GM18858 (cell line): ENCODE data around the gene MTHFSD.

ENCODE experiments used
- ATAC-seq: cut with Tn5 transposase; IDR thresholded peaks from one replicate; pipeline ENCODE4 v1.9.1; 2021; ENCODE audit not compliant: unreplicated experiment

Gene MTHFSD

DNA sequence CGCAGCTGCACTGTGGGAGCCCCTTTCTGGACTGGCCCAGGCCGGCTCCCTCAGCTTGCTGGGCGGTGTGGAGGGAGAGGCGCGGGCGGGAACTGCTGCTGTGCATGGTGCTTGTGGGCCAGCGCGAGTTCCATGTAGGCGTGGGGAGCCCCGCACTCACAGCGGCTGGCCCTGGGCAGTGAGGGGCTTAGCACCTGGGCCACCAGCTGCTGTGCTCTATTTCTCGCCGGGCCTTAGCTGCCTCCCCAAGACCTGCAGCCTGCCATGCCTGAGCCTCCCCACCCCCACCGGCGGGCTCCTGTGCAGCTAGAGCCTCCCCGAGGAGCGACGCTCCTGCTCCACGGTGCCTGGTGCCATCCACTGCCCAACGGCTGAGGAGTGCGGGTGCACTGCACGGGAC lies 1.7 kb downstream of the MTHFSD start:
- no peak for ATAC-seq

DNA sequence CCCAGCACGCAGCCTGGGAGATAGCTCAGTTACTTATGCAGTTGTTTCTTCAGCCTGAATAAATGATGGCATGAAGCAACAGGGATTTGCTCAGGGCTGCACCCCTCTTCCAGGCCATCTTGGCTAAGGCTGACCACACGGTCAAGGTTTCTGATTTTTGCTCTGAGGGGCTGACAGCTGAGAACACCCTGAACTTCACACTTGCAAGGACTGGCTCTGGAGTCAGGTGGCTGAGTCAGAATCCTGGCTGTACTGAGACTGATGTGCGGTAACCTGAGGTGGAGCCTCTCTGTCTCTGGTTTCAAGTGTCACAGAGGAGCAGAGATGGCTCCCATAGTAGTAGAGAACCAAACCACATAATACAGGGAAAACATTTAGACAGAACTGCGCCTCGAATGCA lies 4.8 kb downstream of the MTHFSD start:
- ATAC-seq = no peak

DNA sequence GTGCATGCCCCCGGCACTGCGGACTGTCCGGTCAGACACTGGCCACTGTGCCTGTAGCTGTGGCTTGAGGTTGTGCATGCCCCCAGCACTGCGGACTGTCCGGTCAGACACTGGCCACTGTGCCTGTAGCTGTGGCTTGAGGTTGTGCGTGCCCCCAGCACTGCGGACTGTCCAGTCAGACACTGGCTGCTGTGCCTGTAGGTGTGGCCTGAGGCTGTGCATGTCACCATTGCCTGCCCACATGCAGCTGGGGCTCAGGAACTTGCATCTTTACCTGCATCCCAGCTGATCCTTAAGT lies 5.2 kb downstream of the MTHFSD start:
- no peak for ATAC-seq

DNA sequence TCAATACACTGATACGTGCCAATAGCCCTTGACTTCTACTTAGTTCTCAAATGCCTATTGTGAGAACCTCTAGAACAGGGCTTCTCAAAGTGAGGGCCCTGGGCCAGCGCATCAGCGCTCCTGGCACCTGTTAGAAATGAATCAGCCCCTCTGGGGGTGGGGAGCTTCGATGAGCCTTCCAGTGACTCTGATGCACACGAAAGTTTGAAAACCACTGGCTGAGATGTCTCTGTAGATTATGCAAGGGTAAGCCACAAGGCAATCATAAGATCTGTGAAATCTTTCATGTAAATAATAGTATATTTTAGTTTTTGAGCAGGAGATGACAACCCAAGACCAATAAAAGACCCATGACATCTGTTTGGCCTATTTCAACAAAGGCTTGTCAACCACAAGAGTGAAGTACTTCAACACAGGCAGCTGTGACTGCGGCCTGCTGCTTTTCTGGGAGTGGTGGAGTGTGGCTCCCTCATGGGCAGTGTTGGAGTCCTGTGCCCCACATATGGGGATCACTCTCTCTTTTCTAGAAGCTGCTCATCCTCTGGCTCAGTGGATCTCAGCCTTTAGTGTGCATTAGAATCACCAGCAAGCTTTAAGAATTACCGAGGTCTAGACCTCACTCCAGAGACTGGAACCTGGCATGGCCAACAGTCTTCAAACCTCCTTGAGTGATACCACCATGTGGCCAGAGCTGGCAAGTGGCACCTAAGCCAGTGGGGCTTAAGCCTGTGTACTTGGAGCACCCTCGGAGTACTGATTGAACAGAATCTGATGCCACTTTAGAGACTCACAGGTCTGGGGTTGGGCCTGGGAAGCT lies 5.8 kb downstream of the MTHFSD start:
- no peak for ATAC-seq

DNA sequence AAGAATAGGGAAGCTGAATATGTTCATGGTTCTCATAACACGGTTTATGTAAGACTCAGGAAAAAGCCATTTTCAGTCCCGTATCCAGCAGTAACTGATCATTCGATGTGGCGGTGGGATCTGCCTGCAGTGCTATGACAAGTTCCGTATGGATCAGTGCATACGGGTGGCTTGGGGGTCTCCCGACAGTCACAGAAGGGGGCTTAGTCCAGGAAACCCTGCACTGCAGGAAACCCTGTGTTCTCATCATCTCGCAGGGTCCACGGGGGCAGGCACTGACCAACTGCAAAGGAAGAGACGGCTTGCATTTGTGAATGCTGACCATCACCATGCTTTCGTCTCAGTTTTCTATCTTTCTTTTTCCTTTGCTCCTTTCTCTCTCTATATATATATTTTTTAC lies 7.7 kb downstream of the MTHFSD start:
- ATAC-seq = no peak

DNA sequence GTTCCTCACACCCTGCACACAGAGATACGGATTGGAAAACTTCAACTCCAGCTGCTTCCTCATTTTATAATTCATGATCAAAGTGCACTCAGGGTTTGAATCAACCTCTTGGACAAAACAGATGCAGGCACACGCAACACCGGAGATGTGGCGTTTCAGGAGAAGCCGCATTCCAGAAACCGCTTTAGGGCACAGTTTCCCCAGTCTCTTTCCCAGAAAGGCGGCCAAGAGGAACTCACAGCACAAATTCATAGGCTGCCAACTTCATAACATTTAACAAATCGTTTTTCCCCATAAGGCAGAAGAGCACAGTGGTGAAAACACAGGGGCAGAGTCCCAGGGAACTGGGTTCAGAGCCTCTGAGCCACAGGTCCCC lies 8.4 kb downstream of the MTHFSD start:
- ATAC-seq = no peak

DNA sequence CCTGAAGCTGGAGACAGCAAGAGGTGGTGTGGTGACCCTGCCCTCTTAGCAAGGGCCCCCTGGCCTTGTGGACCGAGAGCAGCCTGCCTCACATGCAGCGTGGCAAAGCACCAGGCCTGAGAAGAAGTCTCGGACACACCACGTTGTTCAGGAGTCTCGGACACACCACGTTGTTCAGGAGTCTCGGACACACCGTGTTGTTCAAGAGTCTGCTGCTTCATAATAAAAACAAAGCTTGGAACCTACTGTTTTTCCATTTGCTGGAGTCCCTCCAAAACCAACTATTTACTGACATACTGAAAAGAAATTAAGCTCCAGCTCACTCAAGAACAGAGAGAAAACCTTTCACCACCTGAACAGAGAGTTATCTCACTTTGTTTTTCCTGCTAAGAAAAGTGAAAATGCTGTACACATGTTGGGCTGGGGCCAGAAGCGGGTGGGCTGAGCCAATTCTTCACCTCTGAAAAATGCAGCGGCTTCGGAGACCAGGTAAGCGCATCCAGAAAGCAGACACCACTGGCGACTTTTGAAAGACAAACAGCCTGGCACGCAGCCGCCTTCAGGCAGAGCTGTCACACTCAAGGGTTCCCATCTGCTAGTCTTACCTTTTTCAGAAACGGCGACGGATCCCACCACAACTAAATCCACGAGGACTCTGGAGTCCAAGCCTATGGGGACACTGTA lies 8.9 kb downstream of the MTHFSD start:
- ATAC-seq = no peak

DNA sequence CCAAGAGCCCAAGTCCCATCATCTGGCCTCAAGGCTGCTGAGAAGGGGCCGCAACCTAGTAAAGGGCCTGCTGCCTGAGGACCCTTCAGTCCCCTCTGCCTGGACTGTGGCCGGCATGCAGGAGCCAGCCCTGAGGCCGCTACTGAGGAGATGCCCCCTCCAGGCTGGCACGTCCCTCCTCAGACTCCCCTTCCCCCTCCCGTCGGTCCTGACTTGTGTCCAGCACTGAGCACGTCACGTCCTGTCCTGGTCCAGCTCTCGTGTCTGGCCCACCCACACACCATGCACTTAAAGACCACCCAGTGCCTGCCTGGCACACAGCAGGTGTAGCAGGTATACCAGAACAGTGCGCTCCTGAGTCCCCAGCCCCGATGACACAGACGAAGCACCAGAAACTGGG lies 9.6 kb downstream of the MTHFSD start:
- no peak for ATAC-seq

DNA sequence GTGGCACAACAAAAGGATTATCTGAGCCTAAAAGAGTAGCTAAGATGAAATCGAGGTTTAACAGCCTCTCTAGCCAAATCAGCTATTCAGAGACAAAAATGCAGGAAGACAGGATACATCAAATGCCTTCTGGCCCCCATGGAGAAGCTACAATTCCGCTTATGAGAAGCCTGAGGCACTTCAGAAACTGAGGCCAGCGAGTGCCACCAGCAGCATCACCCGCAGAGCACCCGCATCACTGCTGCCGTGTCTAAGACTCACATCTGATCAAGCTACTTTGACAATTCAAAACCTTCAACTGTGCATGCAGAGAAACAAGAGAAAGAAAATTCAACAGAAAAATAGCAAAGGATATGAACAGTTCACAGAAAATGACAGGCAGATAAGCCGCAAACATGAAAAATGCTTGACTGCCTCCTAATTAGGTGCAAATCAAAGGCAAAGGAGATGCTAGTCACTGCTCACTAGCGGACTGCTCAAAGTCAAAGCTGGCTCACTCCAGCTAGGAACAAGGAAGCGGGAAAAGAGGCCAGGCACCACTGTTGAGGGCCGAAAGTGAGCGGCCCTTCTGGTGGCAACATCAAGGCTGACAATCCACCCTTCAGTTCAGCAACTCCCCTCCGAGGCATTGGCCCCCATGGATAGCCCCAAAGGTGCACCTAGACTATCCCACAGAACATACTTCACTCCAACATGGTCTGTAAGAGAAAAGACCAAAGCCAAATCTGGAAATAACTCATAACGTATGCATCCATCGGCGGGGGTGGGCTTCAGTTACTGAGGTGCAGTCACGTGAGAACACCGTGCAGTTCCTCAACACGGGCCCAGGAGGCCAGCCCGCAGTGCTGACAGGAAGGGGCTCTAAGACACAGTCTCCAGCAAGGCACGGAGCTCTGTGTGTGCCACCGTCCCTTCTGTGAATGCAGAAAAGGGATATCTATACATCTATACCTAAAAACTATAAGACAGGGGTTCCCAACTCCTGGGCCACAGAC lies 12.0 kb downstream of the MTHFSD start:
- ATAC-seq = no peak

DNA sequence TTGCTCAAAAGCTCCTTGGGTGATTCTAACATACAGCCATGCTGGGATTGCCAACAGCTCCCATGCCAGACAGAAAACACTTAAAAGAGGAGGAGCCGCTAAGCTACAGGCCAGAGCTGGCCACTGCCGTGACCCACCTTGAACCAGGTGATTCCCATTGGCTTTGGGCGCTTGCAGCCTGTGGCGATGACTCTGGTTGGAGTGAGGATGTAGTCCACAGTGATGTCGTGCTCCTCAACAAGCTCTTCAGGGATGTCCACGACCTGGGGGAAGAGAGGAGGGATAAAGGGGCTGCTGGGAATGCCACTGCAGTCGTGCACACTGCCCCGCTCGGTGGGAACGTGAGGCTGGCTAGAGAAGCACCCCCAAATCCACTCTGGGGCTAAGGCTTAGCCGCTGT lies 13.5 kb downstream of the MTHFSD start:
- ATAC-seq = no peak

DNA sequence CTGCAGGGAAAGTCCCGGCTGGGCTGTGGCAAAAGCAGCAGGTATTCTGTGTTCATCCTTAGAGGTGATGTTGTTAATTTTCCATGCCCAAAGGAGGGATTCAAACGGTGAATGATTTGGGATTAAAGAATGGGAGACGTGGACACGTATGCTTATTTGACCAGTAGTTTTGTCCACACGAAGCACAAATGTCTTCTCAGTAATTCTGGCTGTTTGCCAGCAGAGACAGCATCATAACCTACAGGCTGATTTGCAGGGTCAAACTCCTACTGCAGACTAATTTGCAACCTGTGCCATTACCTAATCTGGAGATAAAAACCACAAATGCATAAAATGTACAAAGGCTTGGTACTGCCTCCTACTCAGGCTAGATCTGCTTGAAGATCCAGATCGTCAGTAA lies 14.1 kb downstream of the MTHFSD start:
- no peak for ATAC-seq

DNA sequence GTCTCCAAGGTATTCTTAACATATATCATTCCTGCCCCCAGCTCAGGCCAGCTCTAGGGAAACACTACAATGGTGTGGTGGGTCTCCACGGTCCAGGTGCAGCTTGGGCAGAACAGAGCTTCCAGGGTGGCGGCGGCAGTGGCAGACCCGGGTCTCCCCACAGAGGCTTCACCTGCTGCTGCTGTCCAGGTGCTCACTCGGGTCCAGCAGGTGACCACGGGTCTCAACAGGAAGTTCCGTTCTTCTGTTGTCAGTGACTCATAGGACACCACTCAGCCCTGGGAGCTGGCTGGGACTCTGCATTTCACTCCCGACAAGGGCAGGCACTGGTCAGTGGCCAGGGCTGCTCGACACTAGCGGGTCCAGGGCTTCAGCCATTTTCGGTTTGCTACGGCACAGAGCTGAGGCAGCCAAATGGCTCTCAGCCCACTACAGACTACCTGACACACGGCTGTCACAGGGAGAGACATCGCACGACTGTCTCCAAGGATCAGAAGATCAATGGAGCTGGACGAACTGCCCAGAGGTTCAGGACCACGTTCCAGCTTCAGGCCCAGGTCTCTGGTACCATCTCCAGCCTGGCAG lies 16.7 kb downstream of the MTHFSD start:
- ATAC-seq = no peak

DNA sequence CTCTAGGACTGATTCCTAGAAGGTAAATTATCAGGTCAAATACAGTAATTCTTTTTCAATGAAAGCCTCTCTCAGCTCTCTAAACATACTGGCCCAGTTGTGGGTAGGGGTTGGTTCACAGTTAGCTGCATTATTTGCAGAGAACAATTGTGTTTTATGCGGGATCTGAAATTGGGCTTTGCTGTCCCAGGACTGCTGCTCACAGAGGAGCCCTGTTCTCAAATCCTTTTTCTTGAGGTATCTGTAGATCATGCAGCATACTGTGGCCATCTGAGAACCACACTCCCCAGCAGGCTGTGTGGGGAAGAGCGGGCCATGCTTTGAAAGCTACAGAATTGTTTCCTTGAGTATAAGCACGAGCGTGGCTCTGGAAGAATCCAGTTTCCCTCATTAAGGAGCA lies 17.5 kb downstream of the MTHFSD start:
- ATAC-seq = no peak

DNA sequence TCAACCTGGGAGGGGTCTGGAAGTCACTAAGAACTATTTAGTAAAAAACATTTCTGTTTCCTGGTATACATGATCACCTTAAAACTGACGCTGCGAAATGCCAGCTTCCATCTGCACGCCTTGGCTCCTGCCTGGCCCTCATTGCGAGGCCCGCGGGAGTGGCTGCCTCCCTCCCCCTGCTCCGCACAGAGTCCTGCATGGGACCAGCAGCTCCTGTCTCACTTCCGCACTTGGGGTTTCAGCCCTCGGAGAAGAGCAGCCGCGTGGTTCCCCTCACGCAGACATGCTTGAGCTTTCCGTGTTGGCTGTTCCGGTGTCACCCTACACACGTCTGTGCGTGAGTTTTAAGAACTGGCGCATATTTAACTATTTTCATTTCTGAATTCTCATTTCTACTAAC lies 18.4 kb downstream of the MTHFSD start:
- ATAC-seq = no peak

DNA sequence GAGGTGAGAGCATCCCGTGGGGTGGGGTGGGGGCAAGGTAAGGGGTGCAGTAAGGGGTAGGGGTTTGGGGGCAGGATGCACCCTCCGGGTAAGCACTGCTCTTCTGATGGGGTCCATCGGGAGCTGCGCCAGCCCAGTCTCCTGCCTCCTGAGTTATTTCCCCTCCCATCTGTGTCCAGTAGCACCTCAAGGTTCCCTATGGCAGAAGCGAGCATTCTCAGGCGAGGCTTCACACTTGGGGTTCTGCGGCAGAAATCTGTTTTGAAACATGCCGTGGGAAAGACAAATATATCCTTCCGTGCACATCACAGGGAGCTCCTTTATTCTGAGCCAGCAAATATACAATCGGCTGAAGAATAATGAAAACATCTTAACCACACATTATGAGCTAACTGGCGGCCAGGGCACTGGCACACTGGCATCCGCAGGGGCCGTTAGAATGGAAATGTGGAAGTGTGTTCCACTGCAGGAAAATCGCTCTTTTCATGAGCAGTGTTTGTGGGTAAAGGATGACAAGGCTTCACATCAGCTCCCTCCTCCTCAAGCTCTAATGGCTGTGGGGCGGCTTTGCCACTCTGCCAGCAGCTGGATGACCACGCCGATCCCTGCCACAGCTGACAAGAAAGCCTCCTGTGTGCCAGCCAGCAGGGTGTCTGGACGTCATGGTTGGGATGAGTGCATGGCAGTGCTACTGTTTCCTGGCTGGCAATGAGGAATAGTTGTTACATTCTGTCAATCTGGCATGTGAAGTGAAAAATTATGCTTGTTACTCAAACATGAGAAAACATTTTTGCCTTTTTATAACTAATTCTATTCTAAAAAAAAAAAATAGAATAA lies 20.0 kb downstream of the MTHFSD start:
- ATAC-seq = no peak

DNA sequence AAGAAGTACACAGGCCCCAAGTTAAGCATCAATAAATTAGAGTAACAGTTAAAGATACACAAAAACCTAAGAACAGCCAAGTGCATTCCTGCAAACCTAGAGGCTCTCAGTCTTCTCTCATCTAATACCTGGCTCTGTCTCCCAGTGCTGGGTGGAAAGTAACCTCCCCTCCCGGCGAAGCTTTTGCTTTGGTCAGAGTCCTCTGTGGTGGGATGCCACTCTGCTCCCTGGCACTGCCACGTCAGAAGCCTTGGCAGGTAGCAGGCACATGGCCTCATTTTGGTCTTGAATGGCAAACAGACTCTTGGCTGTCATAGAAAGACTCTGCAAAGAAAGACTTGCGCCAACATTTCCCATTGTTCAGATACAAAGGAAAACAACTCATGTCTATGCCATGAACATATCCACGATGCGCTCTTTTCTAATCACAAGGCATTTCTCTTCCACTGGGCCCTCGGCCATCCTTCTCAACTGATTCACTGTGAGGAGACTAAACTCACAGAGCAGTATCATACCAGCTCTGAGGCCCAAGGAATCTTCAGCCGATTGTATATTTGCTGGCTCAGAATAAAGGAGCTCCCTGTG lies 21.2 kb downstream of the MTHFSD start:
- ATAC-seq = no peak

DNA sequence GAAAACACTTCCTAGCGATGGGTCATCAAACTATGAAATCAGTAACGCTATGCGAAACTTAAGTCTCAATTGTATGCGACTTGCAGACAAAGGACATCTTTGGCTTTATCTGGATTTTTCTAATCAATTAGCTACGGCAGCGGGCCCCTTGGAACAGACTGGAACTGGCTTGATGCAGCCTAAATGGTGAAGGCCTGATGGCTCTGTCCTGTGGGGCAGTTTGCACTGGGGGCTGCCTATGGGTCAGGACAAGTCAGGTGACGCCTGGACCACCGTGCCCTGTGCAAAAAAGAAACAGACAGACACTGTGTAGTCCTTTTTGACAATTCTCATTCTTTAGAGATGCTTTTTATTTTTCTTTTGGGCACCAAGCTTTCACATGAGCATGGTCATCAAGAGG lies 22.0 kb downstream of the MTHFSD start:
- ATAC-seq = no peak

DNA sequence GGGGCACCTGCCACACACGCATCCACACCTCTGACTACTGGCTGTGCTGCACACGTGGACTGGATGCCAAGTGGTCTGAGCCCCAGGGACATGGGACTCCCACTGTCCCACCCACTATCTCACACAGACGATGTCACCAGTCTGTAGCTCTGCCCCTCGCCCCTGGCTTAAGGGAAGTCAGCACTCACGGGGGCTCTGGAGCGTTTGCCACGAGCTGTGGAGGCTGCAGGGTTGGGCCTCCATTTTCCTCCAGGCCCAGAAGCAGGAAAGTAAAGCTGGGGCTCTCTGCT lies 22.6 kb downstream of the MTHFSD start:
- no peak for ATAC-seq

DNA sequence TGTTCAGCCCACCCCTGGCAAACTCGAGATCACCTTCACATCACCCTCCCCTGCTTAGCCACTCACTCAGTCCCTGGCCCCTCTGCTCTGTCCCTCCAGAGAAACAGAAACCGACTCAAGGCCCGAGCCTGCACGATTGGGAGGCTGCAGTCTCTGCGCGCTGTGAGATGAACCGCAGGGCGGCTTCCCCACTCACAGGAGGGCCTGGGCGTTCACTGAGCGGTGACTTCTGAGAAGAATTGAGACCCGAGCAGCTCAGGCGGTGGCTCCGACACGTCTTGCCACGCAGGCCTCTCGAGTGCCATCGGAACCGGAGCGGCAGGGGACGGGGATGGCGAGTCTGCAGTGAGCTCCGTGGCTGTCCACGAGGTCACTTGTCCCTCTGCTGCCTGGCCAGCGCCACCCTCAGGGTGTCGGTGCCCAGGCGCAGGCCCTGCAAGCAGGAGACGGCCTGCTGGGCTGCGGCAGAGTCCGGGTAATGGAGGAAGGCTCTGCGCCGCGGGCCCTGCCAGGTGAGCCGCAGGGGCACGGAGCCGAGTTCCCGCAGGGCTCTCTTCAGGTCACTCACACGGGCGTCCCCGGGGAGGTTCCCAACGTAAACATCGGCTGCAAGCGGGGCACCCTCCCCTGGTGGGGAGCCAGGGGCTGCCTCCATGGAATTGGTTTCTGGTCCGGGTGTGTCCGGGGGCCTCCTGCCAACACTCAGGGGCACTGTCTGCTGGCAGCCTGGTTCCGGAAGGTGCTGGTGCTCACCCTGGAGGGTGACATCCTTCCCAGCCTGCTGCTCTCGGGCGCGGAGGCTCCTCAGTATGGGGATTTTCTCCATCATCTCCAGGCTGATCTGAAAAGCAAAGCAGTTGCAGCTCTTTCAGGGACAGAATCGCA lies 23.2 kb downstream of the MTHFSD start:
- ATAC-seq = no peak

DNA sequence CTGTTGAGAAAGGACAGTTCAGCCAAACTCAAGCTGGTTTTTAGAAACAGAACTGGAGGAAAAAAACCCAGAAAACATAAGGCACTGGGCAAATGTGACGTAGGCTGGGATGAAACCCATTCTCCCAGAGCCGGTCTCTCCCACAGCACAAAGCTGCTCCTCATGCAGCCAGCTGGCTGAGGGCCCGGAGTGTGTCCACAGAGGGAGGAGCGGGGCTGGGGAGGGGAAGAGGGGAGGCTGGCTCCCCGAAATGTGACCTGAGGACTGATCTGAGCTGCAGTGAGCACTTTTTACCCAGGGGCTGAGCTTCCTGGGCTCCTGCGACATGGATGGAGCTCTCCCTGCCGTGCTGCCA lies 23.9 kb downstream of the MTHFSD start:
- no peak for ATAC-seq
